Panc1 (cell line): ENCODE results near the gene TP73. TPM values are rescaled to one million over a fixed set of nuclear protein-coding genes. Genes with fewer than 3 reads are reported as not detected.

ENCODE experiments used
- ATAC-seq: fragments of 200-7000 bp; cut with Tn5 transposase; 2 replicates; pipeline ENCODE4 v1.9.1; 2020; ENCODE audit warnings: mild to moderate bottlenecking, moderate library complexity
- BruUV-seq: library from RNA; stranded (reverse); fragments of 400-500 nt; replicated peaks from 2 replicates; lab custom pipeline; 2021; lab: Mats Ljungman, UMichigan
- CTCF ChIA-PET: fragments of 300-600 bp; sonication (Branson Sonifier 250); formaldehyde crosslinking; loops from one replicate; lab custom pipeline; 2022; ENCODE audit warnings: antibody characterized with exemption; lab: Charles Lee
- POLR2A ChIA-PET: fragments of 300-600 bp; sonication (Branson Sonifier 250); formaldehyde crosslinking; loops from one replicate; lab custom pipeline; 2022; ENCODE audit warnings: antibody characterized with exemption; lab: Charles Lee
- DNase-seq: peaks from one replicate; pipeline ENCODE4 v3.0.0-alpha.2; 2010; ENCODE audit warnings: low read depth, low spot score
- H3K27ac ChIP-seq: 2 replicates; pipeline ENCODE4 v1.5.1; 2011; ENCODE audit warnings: mild to moderate bottlenecking, low read length, inconsistent platforms
- H3K27me3 ChIP-seq: fragments of 200-500 bp; sonication (Bioruptor generic); 2 replicates; pipeline ENCODE4 v1.6.0; 2014; ENCODE audit warnings: low read length, inconsistent platforms; ENCODE audit not compliant: control insufficient read depth, insufficient read depth
- H3K36me3 ChIP-seq: fragments of 200-500 bp; sonication (Bioruptor generic); 2 replicates; pipeline ENCODE4 v1.5.1; 2014; ENCODE audit warnings: inconsistent platforms, mild to moderate bottlenecking, low read length, moderate library complexity; ENCODE audit not compliant: control insufficient read depth, insufficient read depth
- H3K4me1 ChIP-seq: 2 replicates; pipeline ENCODE4 v1.5.1; 2011; ENCODE audit warnings: inconsistent platforms, mild to moderate bottlenecking, low read length, moderate library complexity; ENCODE audit not compliant: control insufficient read depth, insufficient read depth
- H3K4me3 ChIP-seq, 2 experiments: 2 replicates each; pipeline ENCODE4 v1.5.1; 2011 to 2012; ENCODE audit warnings: low read depth in 2 of 2, low read length in 2 of 2, mild to moderate bottlenecking in 2 of 2, inconsistent platforms in 1 of 2, moderate library complexity in 1 of 2
- H3K9me3 ChIP-seq: fragments of 200-500 bp; sonication (Bioruptor generic); 2 replicates; pipeline ENCODE4 v1.5.1; 2014; ENCODE audit warnings: low read depth, mild to moderate bottlenecking, inconsistent platforms, low read length, moderate library complexity; ENCODE audit not compliant: control insufficient read depth, insufficient read depth
- POLR2AphosphoS5 ChIP-seq: IDR thresholded peaks from 2 replicates; pipeline ENCODE4 v1.6.1; 2012; ENCODE audit warnings: mild to moderate bottlenecking, low read depth, low read length, moderate library complexity
- SIN3A ChIP-seq: IDR thresholded peaks from 2 replicates; pipeline ENCODE4 v1.6.1; 2012; ENCODE audit warnings: low read depth, mild to moderate bottlenecking, low read length, moderate library complexity, borderline replicate concordance; ENCODE audit not compliant: insufficient read depth
- TCF7L2 ChIP-seq: IDR thresholded peaks from 2 replicates; pipeline ENCODE4 v1.6.1; 2011; ENCODE audit warnings: mild to moderate bottlenecking, low read depth, low read length, inconsistent platforms
- in situ Hi-C: cut with HindIII; loops from 2 replicates; pipeline ENCODE4 v1.10.0; 2016; ENCODE audit warnings: low sequenced_read_pairs, low pct_unique_long_range_greater_than_20kb
- intact Hi-C: fragments of 100-400 bp; cut with micrococcal nuclease; formaldehyde crosslinking; loops from one replicate; pipeline ENCODE4 v1.10.0; 2022; ENCODE audit not compliant: unreplicated experiment
- total RNA-seq: library from RNA; stranded (reverse); gene quantifications from one replicate; pipeline ENCODE4 v1.2.1, GENCODE V29; 2021; ENCODE audit not compliant: unreplicated experiment
- TF ChIP-seq, protein P1 (sequence below): fragments of 450-650 bp; IDR thresholded peaks from 2 replicates; pipeline ENCODE4 v1.5.1; 2017; ENCODE audit warnings: mild to moderate bottlenecking
- TF ChIP-seq, protein P2 (sequence below), 2 experiments: IDR thresholded peaks; 2 replicates each; pipeline ENCODE4 v1.6.1; 2011 to 2012; ENCODE audit warnings: low read depth in 2 of 2, control low read depth in 1 of 2, low read length in 1 of 2, mild to moderate bottlenecking in 1 of 2, moderate library complexity in 1 of 2; ENCODE audit not compliant: insufficient read depth in 1 of 2

Gene TP73
- total RNA-seq, 1 experiment from 2014 or later = 4.7 TPM

- BruUV-seq = no TSS peak
- Histone ChIP-seq H3K4me3 (no peak overlapping the region), H3K9me3 (no peaks in the 10 kb centered on the region), H3K27me3 (no peaks in the 10 kb centered on the region), H3K4me1 (peaks cover 3% of the 10 kb centered on the region), H3K36me3 (no peaks in the 10 kb centered on the region), H3K27ac (no peak overlapping the region)
- no peak for ATAC-seq
- intact Hi-C loops = no loop called here
- no peak for DNase-seq
- TF ChIP-seq, protein P1, sequence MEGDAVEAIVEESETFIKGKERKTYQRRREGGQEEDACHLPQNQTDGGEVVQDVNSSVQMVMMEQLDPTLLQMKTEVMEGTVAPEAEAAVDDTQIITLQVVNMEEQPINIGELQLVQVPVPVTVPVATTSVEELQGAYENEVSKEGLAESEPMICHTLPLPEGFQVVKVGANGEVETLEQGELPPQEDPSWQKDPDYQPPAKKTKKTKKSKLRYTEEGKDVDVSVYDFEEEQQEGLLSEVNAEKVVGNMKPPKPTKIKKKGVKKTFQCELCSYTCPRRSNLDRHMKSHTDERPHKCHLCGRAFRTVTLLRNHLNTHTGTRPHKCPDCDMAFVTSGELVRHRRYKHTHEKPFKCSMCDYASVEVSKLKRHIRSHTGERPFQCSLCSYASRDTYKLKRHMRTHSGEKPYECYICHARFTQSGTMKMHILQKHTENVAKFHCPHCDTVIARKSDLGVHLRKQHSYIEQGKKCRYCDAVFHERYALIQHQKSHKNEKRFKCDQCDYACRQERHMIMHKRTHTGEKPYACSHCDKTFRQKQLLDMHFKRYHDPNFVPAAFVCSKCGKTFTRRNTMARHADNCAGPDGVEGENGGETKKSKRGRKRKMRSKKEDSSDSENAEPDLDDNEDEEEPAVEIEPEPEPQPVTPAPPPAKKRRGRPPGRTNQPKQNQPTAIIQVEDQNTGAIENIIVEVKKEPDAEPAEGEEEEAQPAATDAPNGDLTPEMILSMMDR = no peak
- no peak for TF ChIP-seq TCF7L2
- TF ChIP-seq, protein P2, sequence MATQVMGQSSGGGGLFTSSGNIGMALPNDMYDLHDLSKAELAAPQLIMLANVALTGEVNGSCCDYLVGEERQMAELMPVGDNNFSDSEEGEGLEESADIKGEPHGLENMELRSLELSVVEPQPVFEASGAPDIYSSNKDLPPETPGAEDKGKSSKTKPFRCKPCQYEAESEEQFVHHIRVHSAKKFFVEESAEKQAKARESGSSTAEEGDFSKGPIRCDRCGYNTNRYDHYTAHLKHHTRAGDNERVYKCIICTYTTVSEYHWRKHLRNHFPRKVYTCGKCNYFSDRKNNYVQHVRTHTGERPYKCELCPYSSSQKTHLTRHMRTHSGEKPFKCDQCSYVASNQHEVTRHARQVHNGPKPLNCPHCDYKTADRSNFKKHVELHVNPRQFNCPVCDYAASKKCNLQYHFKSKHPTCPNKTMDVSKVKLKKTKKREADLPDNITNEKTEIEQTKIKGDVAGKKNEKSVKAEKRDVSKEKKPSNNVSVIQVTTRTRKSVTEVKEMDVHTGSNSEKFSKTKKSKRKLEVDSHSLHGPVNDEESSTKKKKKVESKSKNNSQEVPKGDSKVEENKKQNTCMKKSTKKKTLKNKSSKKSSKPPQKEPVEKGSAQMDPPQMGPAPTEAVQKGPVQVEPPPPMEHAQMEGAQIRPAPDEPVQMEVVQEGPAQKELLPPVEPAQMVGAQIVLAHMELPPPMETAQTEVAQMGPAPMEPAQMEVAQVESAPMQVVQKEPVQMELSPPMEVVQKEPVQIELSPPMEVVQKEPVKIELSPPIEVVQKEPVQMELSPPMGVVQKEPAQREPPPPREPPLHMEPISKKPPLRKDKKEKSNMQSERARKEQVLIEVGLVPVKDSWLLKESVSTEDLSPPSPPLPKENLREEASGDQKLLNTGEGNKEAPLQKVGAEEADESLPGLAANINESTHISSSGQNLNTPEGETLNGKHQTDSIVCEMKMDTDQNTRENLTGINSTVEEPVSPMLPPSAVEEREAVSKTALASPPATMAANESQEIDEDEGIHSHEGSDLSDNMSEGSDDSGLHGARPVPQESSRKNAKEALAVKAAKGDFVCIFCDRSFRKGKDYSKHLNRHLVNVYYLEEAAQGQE (IDR thresholded peaks at IDR 0.05; ENCODE audit: insufficient read depth in 1 of 2, low read depth in 2 of 2, low read length in 1 of 2) = no peak
- POLR2A ChIA-PET = no interaction called here
- CTCF ChIA-PET = interaction anchor here (0.6 to 0.7 kb wide), 2 partner anchors 34 to 171 kb away, joined by 3 to 4 read pairs; no protein-coding TSS in a partner anchor
- in situ Hi-C loops = no loop called here
These were observed 9.3 kb downstream of the TP73 start for GRCh38 chr1:3661631-3662030.

GRCh38 chr1:3662080-3662671, 9.9 kb downstream of the TP73 start:
- ChIA-PET POLR2A (no interaction called here), CTCF (interaction anchor here (0.6 to 0.7 kb wide), 2 partner anchors 34 to 171 kb away, joined by 3 to 4 read pairs; no protein-coding TSS in a partner anchor)
- no TSS peak for BruUV-seq
- ATAC-seq (no peak), DNase-seq (no peak)
- no peak overlapping the region for H3K4me3 ChIP-seq
- intact Hi-C loops = no loop called here
- H3K9me3 ChIP-seq = no peaks in the 10 kb centered on the region
- no peaks in the 10 kb centered on the region for H3K36me3 ChIP-seq
- no peak overlapping the region for H3K27ac ChIP-seq
- H3K4me1 ChIP-seq = peaks cover 3% of the 10 kb centered on the region
- TF ChIP-seq, protein P1 = no peak
- TF ChIP-seq, protein P2 (IDR thresholded peaks at IDR 0.05; ENCODE audit: insufficient read depth in 1 of 2, low read depth in 2 of 2, low read length in 1 of 2) = no peak
- no peak for TF ChIP-seq SIN3A
- no peak for TF ChIP-seq POLR2AphosphoS5
- no peak for TF ChIP-seq TCF7L2
- H3K27me3 ChIP-seq = no peaks in the 10 kb centered on the region
- in situ Hi-C loops = no loop called here
